GM18520 (cell line): ENCODE results near the gene SHISA8.

Experiments used
- ATAC-seq: cut with Tn5 transposase; IDR thresholded peaks from one replicate; pipeline ENCODE4 v1.9.1; 2021; ENCODE audit not compliant: unreplicated experiment

The SHISA8 gene

DNA sequence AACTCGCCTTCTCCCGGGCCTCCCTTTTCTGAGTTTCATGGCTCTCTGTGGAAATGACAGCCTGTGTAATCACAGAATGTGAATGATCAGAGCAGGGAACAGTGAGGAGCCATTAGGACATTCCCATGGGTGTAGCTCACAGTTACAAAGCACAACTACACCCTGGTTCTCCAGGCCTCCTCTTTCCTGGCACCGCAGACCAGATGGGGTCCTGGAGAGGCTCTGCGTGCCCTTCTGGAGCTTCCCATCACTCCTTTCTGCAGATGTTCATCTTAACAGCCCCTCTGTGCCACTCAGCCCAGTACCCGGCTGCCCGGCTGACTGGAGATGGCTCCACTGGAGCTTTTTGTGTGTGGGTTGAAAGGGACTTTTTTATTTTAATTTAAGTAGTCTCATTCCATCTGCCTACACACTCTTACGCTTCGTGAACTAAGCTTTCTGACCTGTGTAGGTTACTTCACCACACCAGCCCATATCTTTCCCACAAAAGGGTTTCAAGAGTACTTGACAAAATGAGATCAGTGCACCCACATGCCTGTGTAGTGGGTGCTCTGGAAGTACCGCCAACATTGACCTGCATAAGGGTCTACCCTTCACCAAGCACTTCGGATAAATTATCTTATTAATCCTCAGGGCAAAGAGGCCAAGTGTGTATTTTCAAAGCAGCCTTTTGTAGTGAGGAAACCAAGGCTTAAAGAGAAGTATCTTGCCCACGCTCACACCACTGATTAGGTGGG is 52.2 kb downstream of the SHISA8 start:
- peak; percentile 61 for ATAC-seq

DNA sequence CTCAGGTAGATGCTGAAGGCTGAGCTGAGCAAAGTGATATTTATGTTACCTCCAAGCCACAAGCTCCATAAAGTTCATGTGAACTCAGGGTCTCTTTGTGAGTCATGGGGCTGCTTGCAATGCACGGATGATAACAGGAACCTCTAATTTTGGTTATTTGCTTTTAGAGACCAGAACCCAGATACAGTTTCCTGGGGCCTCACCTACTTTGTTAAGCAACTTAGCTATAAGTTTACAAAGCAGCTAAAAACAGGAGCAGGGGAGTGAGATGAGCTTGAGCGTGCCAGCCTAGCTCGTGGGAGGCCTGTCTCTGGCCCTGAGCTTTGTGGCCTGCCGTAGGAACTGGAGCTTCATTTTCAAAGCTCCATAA is 52.7 kb downstream of the SHISA8 start:
- ATAC-seq: peak; percentile 27
